Memory B cell (primary cell): ENCODE data around the gene INTS15.

Source experiments
- ATAC-seq: fragments of 150-1000 bp; cut with Tn5 transposase; 2 replicates; pipeline ENCODE4 v1.10.0; 2021; ENCODE audit warnings: low read depth, mild to moderate bottlenecking, moderate library complexity
- DNase-seq, 2 donors: peaks; one replicate each; pipeline ENCODE4 v3.0.0; 2022; ENCODE audit warnings: low spot score in 2 of 2
- H3K27ac Mint-ChIP-seq: one replicate; pipeline ENCODE4 v1.8.0; 2022; ENCODE audit warnings: mild to moderate bottlenecking, moderate library complexity, mixed read lengths
- H3K27me3 Mint-ChIP-seq: one replicate; pipeline ENCODE4 v1.8.0; 2022; ENCODE audit warnings: mixed read lengths
- H3K36me3 Mint-ChIP-seq: one replicate; pipeline ENCODE4 v1.8.0; 2022; ENCODE audit warnings: mild to moderate bottlenecking, mixed read lengths
- H3K4me1 Mint-ChIP-seq: one replicate; pipeline ENCODE4 v1.8.0; 2022; ENCODE audit warnings: mixed read lengths
- H3K4me3 Mint-ChIP-seq: one replicate; pipeline ENCODE4 v1.8.0; 2022; ENCODE audit warnings: mild to moderate bottlenecking, moderate library complexity, mixed read lengths
- H3K9me3 Mint-ChIP-seq: one replicate; pipeline ENCODE4 v1.8.0; 2022; ENCODE audit warnings: mixed read lengths

INTS15 gene

GRCh38 chr7:6590645-6591110 lies 857 bp downstream of the INTS15 start:
- H3K9me3 Mint-ChIP-seq = no peaks in the 10 kb centered on the region
- DNase-seq (no peak), ATAC-seq (no peak)
- peak overlapping the region; percentile 77 for H3K27ac Mint-ChIP-seq
- H3K36me3 Mint-ChIP-seq = peaks cover 21% of the 10 kb centered on the region
- H3K4me3 Mint-ChIP-seq = peak overlapping the region; percentile 88
- H3K27me3 Mint-ChIP-seq = no peaks in the 10 kb centered on the region
- peaks cover 9% of the 10 kb centered on the region for H3K4me1 Mint-ChIP-seq

GRCh38 chr7:6600093-6600492 lies 10.3 kb downstream of the INTS15 start:
- no peaks in the 10 kb centered on the region for H3K27me3 Mint-ChIP-seq
- no peak overlapping the region for H3K4me3 Mint-ChIP-seq
- DNase-seq (no peak), ATAC-seq (no peak)
- H3K4me1 Mint-ChIP-seq = peaks cover 5% of the 10 kb centered on the region
- H3K36me3 Mint-ChIP-seq = peaks cover 25% of the 10 kb centered on the region
- no peak overlapping the region for H3K27ac Mint-ChIP-seq
- no peaks in the 10 kb centered on the region for H3K9me3 Mint-ChIP-seq

- peaks cover 11% of the 10 kb centered on the region for H3K36me3 Mint-ChIP-seq
- DNase-seq (no peak), ATAC-seq (no peak)
- H3K4me3 Mint-ChIP-seq = no peak overlapping the region
- no peak overlapping the region for H3K27ac Mint-ChIP-seq
- H3K9me3 Mint-ChIP-seq = no peaks in the 10 kb centered on the region
- no peaks in the 10 kb centered on the region for H3K27me3 Mint-ChIP-seq
- peaks cover 3% of the 10 kb centered on the region for H3K4me1 Mint-ChIP-seq
Observed at GRCh38 chr7:6604458-6604857, 14.6 kb downstream of the INTS15 start.

- no peaks in the 10 kb centered on the region for H3K27me3 Mint-ChIP-seq
- no peak overlapping the region for H3K4me3 Mint-ChIP-seq
- H3K4me1 Mint-ChIP-seq = peaks cover 6% of the 10 kb centered on the region
- H3K36me3 Mint-ChIP-seq = peaks cover 8% of the 10 kb centered on the region
- H3K9me3 Mint-ChIP-seq = no peaks in the 10 kb centered on the region
- ATAC-seq (no peak), DNase-seq (no peak)
- no peak overlapping the region for H3K27ac Mint-ChIP-seq
Observed at GRCh38 chr7:6606866-6607583, 17.2 kb downstream of the INTS15 start.

GRCh38 chr7:6607651-6608051 lies 17.8 kb downstream of the INTS15 start:
- Mint-ChIP-seq H3K27ac (no peak overlapping the region), H3K4me1 (peaks cover 6% of the 10 kb centered on the region), H3K27me3 (peaks cover under 1% of the 10 kb centered on the region), H3K36me3 (peaks cover 8% of the 10 kb centered on the region), H3K9me3 (no peaks in the 10 kb centered on the region), H3K4me3 (no peak overlapping the region)
- DNase-seq (no peak), ATAC-seq (no peak)

- H3K36me3 Mint-ChIP-seq = peaks cover 8% of the 10 kb centered on the region
- H3K4me3 Mint-ChIP-seq = no peak overlapping the region
- peaks cover 3% of the 10 kb centered on the region for H3K27me3 Mint-ChIP-seq
- H3K9me3 Mint-ChIP-seq = no peaks in the 10 kb centered on the region
- ATAC-seq (no peak), DNase-seq (no peak)
- H3K27ac Mint-ChIP-seq = no peak overlapping the region
- H3K4me1 Mint-ChIP-seq = peaks cover 9% of the 10 kb centered on the region
Observed at GRCh38 chr7:6608081-6608480, 18.3 kb downstream of the INTS15 start.

- H3K4me1 Mint-ChIP-seq = peaks cover 9% of the 10 kb centered on the region
- DNase-seq (no peak), ATAC-seq (no peak)
- H3K4me3 Mint-ChIP-seq = no peak overlapping the region
- no peaks in the 10 kb centered on the region for H3K9me3 Mint-ChIP-seq
- H3K27ac Mint-ChIP-seq = no peak overlapping the region
- H3K27me3 Mint-ChIP-seq = peaks cover 3% of the 10 kb centered on the region
- H3K36me3 Mint-ChIP-seq = peaks cover 8% of the 10 kb centered on the region
Observed at GRCh38 chr7:6608794-6609193, 19.0 kb downstream of the INTS15 start.

- Mint-ChIP-seq H3K36me3 (peaks cover 3% of the 10 kb centered on the region), H3K27ac (no peak overlapping the region)
- ATAC-seq = no peak
Observed at GRCh38 chr7:6612819-6613218, 23.0 kb downstream of the INTS15 start.

GRCh38 chr7:6613706-6614105 lies 23.9 kb downstream of the INTS15 start:
- H3K27me3 Mint-ChIP-seq = peaks cover 3% of the 10 kb centered on the region

More at GRCh38 chr7:6612819-6613218, 23.0 kb downstream of the INTS15 start:
- Mint-ChIP-seq H3K27me3 (peaks cover 3% of the 10 kb centered on the region), H3K9me3 (no peaks in the 10 kb centered on the region), H3K4me1 (peaks cover 12% of the 10 kb centered on the region), H3K4me3 (no peak overlapping the region)
- DNase-seq = no peak

GRCh38 chr7:6614953-6615722 lies 25.3 kb downstream of the INTS15 start, which contains the start of gene ZNF853:
TSS of gene ZNF853 (plus strand) at chr7:6615610. CDS start at chr7:6616175, 565 bp downstream.
- H3K36me3 Mint-ChIP-seq = peaks cover 3% of the 10 kb centered on the region
- H3K4me1 Mint-ChIP-seq = peaks cover 18% of the 10 kb centered on the region
- H3K27me3 Mint-ChIP-seq = peaks cover 3% of the 10 kb centered on the region
- H3K27ac Mint-ChIP-seq = peak within 1 kb of the TSS; percentile 66
- ATAC-seq = peak; percentile 64
- H3K9me3 Mint-ChIP-seq = no peaks in the 10 kb centered on the region
- peak within 1 kb of the TSS; percentile 82 for H3K4me3 Mint-ChIP-seq
- peak in 1 of 2 donors; percentile 30 for DNase-seq

More at GRCh38 chr7:6613706-6614105, 23.9 kb downstream of the INTS15 start:
- Mint-ChIP-seq H3K4me1 (peaks cover 12% of the 10 kb centered on the region), H3K4me3 (no peak overlapping the region), H3K36me3 (peaks cover 3% of the 10 kb centered on the region), H3K27ac (no peak overlapping the region), H3K9me3 (no peaks in the 10 kb centered on the region)
- ATAC-seq (no peak), DNase-seq (no peak)

- DNase-seq (peak in 1 of 2 donors; percentile 19), ATAC-seq (peak; percentile 21)
- peaks cover 3% of the 10 kb centered on the region for H3K36me3 Mint-ChIP-seq
- peaks cover 3% of the 10 kb centered on the region for H3K27me3 Mint-ChIP-seq
- H3K27ac Mint-ChIP-seq = no peak overlapping the region
- peak overlapping the region; percentile 65 for H3K4me3 Mint-ChIP-seq
- no peaks in the 10 kb centered on the region for H3K9me3 Mint-ChIP-seq
- H3K4me1 Mint-ChIP-seq = peaks cover 24% of the 10 kb centered on the region
Observed at GRCh38 chr7:6615723-6616555, 26.1 kb downstream of the INTS15 start.

GRCh38 chr7:6616854-6617643 lies 27.2 kb downstream of the INTS15 start:
- H3K4me3 Mint-ChIP-seq = peak overlapping the region; percentile 66
- no peaks in the 10 kb centered on the region for H3K9me3 Mint-ChIP-seq
- H3K27me3 Mint-ChIP-seq = peaks cover 3% of the 10 kb centered on the region
- DNase-seq = no peak
- H3K36me3 Mint-ChIP-seq = peaks cover 11% of the 10 kb centered on the region
- H3K27ac Mint-ChIP-seq = no peak overlapping the region
- H3K4me1 Mint-ChIP-seq = peaks cover 30% of the 10 kb centered on the region
- no peak for ATAC-seq

GRCh38 chr7:6618621-6619020 lies 28.8 kb downstream of the INTS15 start:
- H3K9me3 Mint-ChIP-seq = no peaks in the 10 kb centered on the region
- no peak for ATAC-seq
- H3K36me3 Mint-ChIP-seq = peaks cover 11% of the 10 kb centered on the region
- H3K27ac Mint-ChIP-seq = no peak overlapping the region
- no peaks in the 10 kb centered on the region for H3K27me3 Mint-ChIP-seq
- DNase-seq = no peak
- no peak overlapping the region for H3K4me3 Mint-ChIP-seq
- peaks cover 30% of the 10 kb centered on the region for H3K4me1 Mint-ChIP-seq
